ENCODE data around the gene PCDHA9. TPM values are rescaled to one million over a fixed set of nuclear protein-coding genes. Genes with fewer than 3 reads are reported as not detected.

The PCDHA9 gene
- total RNA-seq, 2 experiments from 2014 or later, result not detected

DNA sequence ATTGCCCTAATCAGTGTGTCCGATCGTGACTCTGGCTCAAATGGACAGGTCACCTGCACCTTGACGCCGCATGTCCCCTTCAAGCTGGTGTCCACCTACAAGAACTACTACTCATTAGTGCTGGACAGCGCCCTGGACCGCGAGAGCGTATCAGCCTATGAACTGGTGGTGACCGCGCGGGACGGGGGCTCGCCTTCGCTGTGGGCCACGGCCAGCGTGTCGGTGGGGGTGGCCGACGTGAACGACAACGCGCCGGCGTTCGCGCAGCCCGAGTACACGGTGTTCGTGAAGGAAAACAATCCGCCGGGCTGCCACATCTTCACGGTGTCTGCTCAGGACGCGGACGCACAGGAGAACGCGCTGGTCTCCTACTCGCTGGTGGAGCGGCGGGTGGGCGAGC is 35.2 kb downstream of the PCDHA9 start:
- Mint-ChIP-seq H3K4me3 (no peak overlapping the region), H3K27ac (no peak overlapping the region), H3K4me1 (peaks cover 2% of the 10 kb centered on the region), H3K36me3 (no peaks in the 10 kb centered on the region), H3K9me3 (peaks cover 14% of the 10 kb centered on the region), H3K27me3 (peaks cover 2% of the 10 kb centered on the region)
- POLR2A ChIA-PET, result no interaction called here
- no peak for ATAC-seq (ENCODE audit: low read depth)
- no peak for DNase-seq

- peaks cover 14% of the 10 kb centered on the region for H3K9me3 Mint-ChIP-seq
- no peak for DNase-seq
Measured at GRCh38 chr5:140883927-140884697, 35.9 kb downstream of the PCDHA9 start.

More at GRCh38 chr5:140883927-140884697, 35.9 kb downstream of the PCDHA9 start:
- no peak overlapping the region for H3K27ac Mint-ChIP-seq
- H3K36me3 Mint-ChIP-seq, result no peaks in the 10 kb centered on the region
- no peak overlapping the region for H3K4me3 Mint-ChIP-seq
- POLR2A ChIA-PET, result no interaction called here
- H3K4me1 Mint-ChIP-seq, result peaks cover 2% of the 10 kb centered on the region
- no peak for ATAC-seq (ENCODE audit: low read depth)
- H3K27me3 Mint-ChIP-seq, result peaks cover 2% of the 10 kb centered on the region

Other genes with a start within 250 kb of the PCDHA9 start
- 1 to 10 TPM; 3.5 to 4.1 TPM for gene CD14, start 215.2 kb upstream of the PCDHA9 start, total RNA-seq
- 10 to 100 TPM; 39.2 to 43.7 TPM for gene TMCO6, start 208.9 kb upstream of the PCDHA9 start, total RNA-seq
- 10 to 100 TPM; 65.9 to 66.6 TPM for gene NDUFA2, start 200.8 kb upstream of the PCDHA9 start, total RNA-seq
- gene IK, start 200.6 kb upstream of the PCDHA9 start, total RNA-seq, result 100 to 1,000 TPM; 135 to 140 TPM
- gene WDR55, start 183.5 kb upstream of the PCDHA9 start, total RNA-seq, result 10 to 100 TPM; 41.8 to 45.4 TPM
- 1 to 10 TPM; 3.1 to 3.4 TPM for gene DND1, start 174.8 kb upstream of the PCDHA9 start, total RNA-seq
- gene HARS1, start 157.0 kb upstream of the PCDHA9 start, total RNA-seq, result 10 to 100 TPM; 77.3 to 81.5 TPM
- gene HARS2, start 156.9 kb upstream of the PCDHA9 start, total RNA-seq, result 10 to 100 TPM; 38.7 to 41.7 TPM
- gene ZMAT2, start 147.9 kb upstream of the PCDHA9 start, total RNA-seq, result 10 to 100 TPM; 54.7 to 57.8 TPM
- not detected for gene PCDHA1, start 62.2 kb upstream of the PCDHA9 start, total RNA-seq
- not detected for gene PCDHA2, start 53.5 kb upstream of the PCDHA9 start, total RNA-seq
- not detected for gene PCDHA3, start 47.3 kb upstream of the PCDHA9 start, total RNA-seq
- not detected for gene PCDHA4, start 41.3 kb upstream of the PCDHA9 start, total RNA-seq
- gene PCDHA5, start 26.8 kb upstream of the PCDHA9 start, total RNA-seq, result not detected
- gene PCDHA6, start 20.4 kb upstream of the PCDHA9 start, total RNA-seq, result not detected
- gene PCDHA7, start 14.1 kb upstream of the PCDHA9 start, total RNA-seq, result not detected
- gene PCDHA8, start 7.2 kb upstream of the PCDHA9 start, total RNA-seq, result not detected
- not detected for gene PCDHA10, start 7.5 kb downstream of the PCDHA9 start, total RNA-seq
- gene PCDHA11, start 20.6 kb downstream of the PCDHA9 start, total RNA-seq, result not detected
- not detected for gene PCDHA12, start 26.9 kb downstream of the PCDHA9 start, total RNA-seq
- not detected for gene PCDHA13, start 33.7 kb downstream of the PCDHA9 start, total RNA-seq
- gene PCDHAC1, start 77.9 kb downstream of the PCDHA9 start, total RNA-seq, result not detected
- not detected for gene PCDHAC2, start 118.1 kb downstream of the PCDHA9 start, total RNA-seq
- gene PCDHB1, start 203.0 kb downstream of the PCDHA9 start, total RNA-seq, result not detected
- gene PCDHB2, start 246.2 kb downstream of the PCDHA9 start, total RNA-seq, result not detected